DOHH2 (cell line): ENCODE measurements around the gene PDF.

Source experiments
- H3F3A ChIP-seq: fragments of 200-600 bp; sonication (generic), shearing (Covaris generic); 2 replicates; pipeline ENCODE4 v1.6.0; 2016; ENCODE audit warnings: antibody characterized with exemption, mild to moderate bottlenecking; ENCODE audit not compliant: control insufficient read depth, insufficient read depth
- H3K27ac ChIP-seq: fragments of 200-600 bp; sonication (generic); 2 replicates; pipeline ENCODE4 v1.5.1; 2014; ENCODE audit warnings: low read depth, mild to moderate bottlenecking, low read length, moderate library complexity
- H3K27me3 ChIP-seq: fragments of 200-600 bp; sonication (generic); 2 replicates; pipeline ENCODE4 v1.6.1; 2014; ENCODE audit warnings: mild to moderate bottlenecking, low read length, mixed read lengths; ENCODE audit not compliant: control insufficient read depth
- H3K36me3 ChIP-seq: fragments of 200-600 bp; sonication (generic); 2 replicates; pipeline ENCODE4 v1.6.1; 2014; ENCODE audit warnings: mild to moderate bottlenecking, low read length, moderate library complexity, mixed read lengths; ENCODE audit not compliant: control insufficient read depth
- H3K4me1 ChIP-seq: fragments of 200-600 bp; sonication (generic); 2 replicates; pipeline ENCODE4 v1.6.1; 2014; ENCODE audit warnings: mild to moderate bottlenecking, low read length, mixed read lengths; ENCODE audit not compliant: control insufficient read depth
- H3K4me2 ChIP-seq: fragments of 200-600 bp; sonication (generic); 2 replicates; pipeline ENCODE4 v1.6.0; 2014; ENCODE audit warnings: mild to moderate bottlenecking, low read length, moderate library complexity
- H3K4me3 ChIP-seq: fragments of 200-600 bp; sonication (generic); 2 replicates; pipeline ENCODE4 v1.5.1; 2014; ENCODE audit warnings: mild to moderate bottlenecking, low read length, mixed read lengths
- H3K79me2 ChIP-seq: fragments of 200-600 bp; sonication (generic); 2 replicates; pipeline ENCODE4 v1.6.1; 2014; ENCODE audit warnings: mild to moderate bottlenecking, low read length, mixed read lengths; ENCODE audit not compliant: control insufficient read depth
- H3K9me2 ChIP-seq: fragments of 200-600 bp; sonication (generic); replicated peaks from 2 replicates; pipeline ENCODE4 v1.6.1; 2014; ENCODE audit warnings: mild to moderate bottlenecking, low read length, mixed read lengths; ENCODE audit not compliant: control insufficient read depth
- H3K9me3 ChIP-seq: fragments of 200-600 bp; sonication (generic); 2 replicates; pipeline ENCODE4 v1.6.1; 2014; ENCODE audit warnings: antibody characterized with exemption, low read length, mixed read lengths; ENCODE audit not compliant: control insufficient read depth, insufficient read depth
- H4K20me1 ChIP-seq: fragments of 200-600 bp; sonication (generic); 2 replicates; pipeline ENCODE4 v1.6.0; 2014; ENCODE audit warnings: low read depth, mild to moderate bottlenecking, antibody characterized with exemption, low read length, moderate library complexity; ENCODE audit not compliant: control insufficient read depth, insufficient read depth
- CTCF ChIP-seq: fragments of 200-600 bp; sonication (generic); IDR thresholded peaks from one replicate; pipeline ENCODE4 v1.5.1; 2014; ENCODE audit warnings: antibody characterized with exemption, mild to moderate bottlenecking, low read depth, low read length; ENCODE audit not compliant: poor library complexity, severe bottlenecking
- EZH2phosphoT487 ChIP-seq: fragments of 200-600 bp; sonication (generic); IDR thresholded peaks from 2 replicates; pipeline ENCODE4 v1.6.1; 2017; ENCODE audit warnings: borderline replicate concordance, mild to moderate bottlenecking, antibody characterized with exemption, low read length, moderate library complexity, mixed read lengths

PDF gene

GRCh38 chr16:69340095-69340644 lies 9.8 kb upstream of the PDF start:
- Histone ChIP-seq H3K4me2 (peak overlapping the region; percentile 87), H3K36me3 (peaks cover 60% of the 10 kb centered on the region), H3K4me1 (peaks cover 29% of the 10 kb centered on the region), H3F3A (peaks cover 8% of the 10 kb centered on the region), H3K27ac (peak overlapping the region; percentile 70), H3K79me2 (peaks cover 62% of the 10 kb centered on the region), H3K4me3 (peak overlapping the region; percentile 91), H3K9me3 (no peaks in the 10 kb centered on the region), H4K20me1 (no peaks in the 10 kb centered on the region), H3K27me3 (no peaks in the 10 kb centered on the region), H3K9me2 (no peaks in the 10 kb centered on the region)
- no peak for TF ChIP-seq CTCF
- no peak for TF ChIP-seq EZH2phosphoT487

GRCh38 chr16:69339289-69340094 lies 9.1 kb upstream of the PDF start, which contains the start of the genes COG8 and NIP7:
Gene COG8, minus strand, starts transcription at chr16:69339564. Its CDS starts 12 bp downstream, at chr16:69339552.
Gene NIP7, plus strand, starts transcription at chr16:69339772. Its CDS starts 58 bp downstream, at chr16:69339830.
- no peaks in the 10 kb centered on the region for H3K9me3 ChIP-seq
- no peaks in the 10 kb centered on the region for H4K20me1 ChIP-seq
- H3K4me1 ChIP-seq, result peaks cover 28% of the 10 kb centered on the region
- peaks cover 8% of the 10 kb centered on the region for H3F3A ChIP-seq
- H3K79me2 ChIP-seq, result peaks cover 62% of the 10 kb centered on the region
- H3K4me2 ChIP-seq, result peak within 1 kb of the TSS; percentile 87
- TF ChIP-seq EZH2phosphoT487 (no peak), CTCF (peak; percentile 78)
- H3K27ac ChIP-seq, result peak within 1 kb of the TSS; percentile 70
- no peaks in the 10 kb centered on the region for H3K27me3 ChIP-seq
- no peaks in the 10 kb centered on the region for H3K9me2 ChIP-seq
- H3K36me3 ChIP-seq, result peaks cover 66% of the 10 kb centered on the region
- peak within 1 kb of the TSS; percentile 91 for H3K4me3 ChIP-seq

GRCh38 chr16:69338557-69339288 lies 8.3 kb upstream of the PDF start:
- Histone ChIP-seq H3K4me1 (peaks cover 28% of the 10 kb centered on the region), H3K4me3 (peak overlapping the region; percentile 91), H3K9me2 (no peaks in the 10 kb centered on the region), H3K79me2 (peaks cover 61% of the 10 kb centered on the region), H3K27ac (peak overlapping the region; percentile 70), H4K20me1 (no peaks in the 10 kb centered on the region), H3K9me3 (no peaks in the 10 kb centered on the region), H3K36me3 (peaks cover 66% of the 10 kb centered on the region), H3K4me2 (peak overlapping the region; percentile 87), H3K27me3 (no peaks in the 10 kb centered on the region), H3F3A (peaks cover 8% of the 10 kb centered on the region)
- TF ChIP-seq CTCF (no peak), EZH2phosphoT487 (no peak)
